HG03342 (cell line): ENCODE data around the gene AREG.

Experiments used
- ATAC-seq: cut with Tn5 transposase; IDR thresholded peaks from one replicate; pipeline ENCODE4 v1.9.1; 2021; ENCODE audit warnings: mild to moderate bottlenecking, moderate library complexity; ENCODE audit not compliant: unreplicated experiment

Gene AREG

DNA sequence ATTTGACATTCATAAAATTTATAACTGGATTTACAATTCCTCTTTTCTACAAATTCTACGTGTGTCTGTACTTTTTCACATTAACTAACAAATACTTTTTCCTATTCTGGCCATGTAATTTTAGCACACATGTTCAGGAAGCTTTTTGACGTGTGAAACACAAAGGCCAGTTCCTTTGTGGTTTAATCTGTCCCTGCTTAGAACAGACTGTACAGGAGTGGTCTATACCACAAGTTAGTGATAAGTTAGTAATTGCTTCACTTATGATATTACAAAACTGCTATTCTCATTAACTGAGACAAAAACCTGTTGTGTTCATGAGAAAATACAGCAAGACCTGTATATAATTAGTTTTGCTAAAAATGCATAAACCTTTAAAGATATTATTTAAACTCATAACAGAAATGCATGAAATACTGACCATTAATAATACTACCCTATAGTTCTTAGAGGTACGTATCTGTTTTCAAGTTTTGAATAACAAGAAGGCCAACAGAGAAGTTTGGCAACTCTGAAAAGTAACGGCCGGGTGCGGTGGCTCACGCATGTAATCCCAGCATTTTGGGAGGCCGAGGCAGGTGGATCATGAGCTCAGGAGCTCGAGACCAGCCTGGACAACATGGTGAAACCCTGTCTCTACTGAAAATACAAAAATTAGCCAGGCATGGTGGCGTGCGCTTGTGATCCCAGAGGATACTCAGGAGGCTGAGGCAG is 13.7 kb upstream of the AREG start:
- ATAC-seq: peak; percentile 52

DNA sequence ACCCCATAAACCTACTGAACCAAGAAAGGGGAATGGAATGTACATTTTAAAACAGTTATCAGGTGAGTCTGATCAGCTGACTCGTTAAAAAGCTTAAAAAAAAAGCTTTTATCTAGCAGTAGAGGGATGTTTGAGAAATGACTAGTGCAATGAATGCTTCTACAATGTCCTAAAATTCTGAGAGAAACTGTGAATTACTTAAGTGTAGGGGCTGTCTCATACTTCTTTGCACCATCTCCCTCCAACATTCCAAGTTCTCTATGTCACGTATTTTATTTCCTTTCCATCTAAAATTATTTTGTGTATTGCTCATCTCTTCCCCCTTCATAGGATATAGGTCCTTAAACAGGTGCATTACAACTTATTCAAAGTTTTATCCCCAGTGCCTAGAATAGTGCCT is 11.9 kb upstream of the AREG start:
- ATAC-seq: no peak

DNA sequence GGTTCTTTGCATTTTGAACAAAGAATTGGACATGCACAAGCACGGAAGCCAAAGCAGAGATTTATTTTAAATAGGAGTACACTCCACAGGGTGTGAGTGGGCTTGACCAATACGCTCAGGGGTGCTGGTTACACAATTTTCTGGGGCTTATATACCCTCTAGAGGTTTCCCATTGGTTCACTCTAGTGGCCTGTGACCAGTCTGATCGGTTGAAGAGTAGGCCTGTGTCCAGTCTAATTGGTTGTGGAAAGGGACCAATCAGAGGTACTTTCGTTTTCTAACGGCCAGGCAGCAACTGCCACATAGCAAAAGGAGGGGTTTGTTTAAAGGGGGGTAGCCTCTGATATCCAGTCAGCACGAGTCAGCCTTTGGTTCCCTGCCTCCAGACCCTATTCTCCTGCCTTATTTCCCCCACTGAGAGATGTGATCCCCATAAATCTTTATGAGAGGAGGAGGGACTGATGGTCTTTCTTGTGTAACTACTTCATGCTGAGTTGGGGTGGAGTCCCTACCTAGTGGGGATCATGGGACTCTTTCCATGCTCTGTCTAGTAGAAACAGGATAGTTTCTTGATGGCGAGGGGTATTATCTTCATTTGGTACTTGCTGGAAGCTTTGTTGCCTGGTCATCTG is 11.3 kb upstream of the AREG start:
- no peak for ATAC-seq

- no peak for ATAC-seq
Observed at GRCh38 chr4:74435296-74435695, 9.6 kb upstream of the AREG start.

GRCh38 chr4:74437866-74438265 is 7.1 kb upstream of the AREG start:
- ATAC-seq: no peak

- ATAC-seq: no peak
Observed at GRCh38 chr4:74438661-74439060, 6.3 kb upstream of the AREG start.

DNA sequence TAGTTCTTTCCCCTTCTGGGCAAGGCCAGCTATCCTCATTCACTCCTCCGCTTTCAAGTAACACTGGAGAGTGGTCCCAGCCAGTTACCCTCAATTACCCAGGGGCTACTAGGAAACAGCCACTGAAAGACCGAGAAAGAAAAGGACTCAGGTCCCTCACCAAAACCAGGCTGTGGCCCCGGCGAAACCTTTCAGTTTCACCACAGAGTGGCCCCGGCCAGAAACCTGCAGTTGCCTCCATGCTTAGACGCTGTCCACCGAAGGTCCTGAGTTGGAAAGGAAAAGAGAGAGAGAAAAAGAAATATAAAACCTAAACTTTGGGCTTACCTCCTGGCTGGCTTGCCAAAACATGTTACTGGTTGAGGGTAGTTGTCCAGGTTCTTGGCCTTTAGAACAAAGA is 5.0 kb upstream of the AREG start:
- ATAC-seq: no peak

GRCh38 chr4:74440356-74440755 is 4.6 kb upstream of the AREG start:
- no peak for ATAC-seq

GRCh38 chr4:74441744-74442143 is 3.2 kb upstream of the AREG start:
- ATAC-seq: no peak

GRCh38 chr4:74446193-74446868 is 1.4 kb downstream of the AREG start:
- no peak for ATAC-seq

DNA sequence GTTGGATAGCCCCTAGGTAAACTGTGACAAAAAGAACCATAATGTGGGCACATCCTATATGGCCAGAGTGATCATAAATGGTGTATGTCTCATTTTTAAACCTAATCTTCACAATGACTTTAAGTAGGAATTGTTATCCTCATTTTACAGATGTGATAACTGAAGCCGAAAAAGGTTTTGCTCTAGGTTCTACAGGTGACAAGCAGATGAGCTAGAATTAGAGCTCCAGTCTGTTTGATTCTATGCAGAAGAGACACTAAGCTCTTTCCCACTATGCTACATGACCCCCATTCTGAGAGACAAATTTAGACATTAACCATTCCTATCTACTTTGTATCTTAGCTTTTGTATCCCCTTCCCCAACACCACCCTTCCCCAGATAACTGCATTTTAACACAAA is 2.0 kb downstream of the AREG start:
- no peak for ATAC-seq

GRCh38 chr4:74447636-74448233 is 2.8 kb downstream of the AREG start:
- ATAC-seq: no peak

GRCh38 chr4:74449571-74450297 is 4.8 kb downstream of the AREG start:
- no peak for ATAC-seq

GRCh38 chr4:74450298-74450683 is 5.4 kb downstream of the AREG start:
- no peak for ATAC-seq

DNA sequence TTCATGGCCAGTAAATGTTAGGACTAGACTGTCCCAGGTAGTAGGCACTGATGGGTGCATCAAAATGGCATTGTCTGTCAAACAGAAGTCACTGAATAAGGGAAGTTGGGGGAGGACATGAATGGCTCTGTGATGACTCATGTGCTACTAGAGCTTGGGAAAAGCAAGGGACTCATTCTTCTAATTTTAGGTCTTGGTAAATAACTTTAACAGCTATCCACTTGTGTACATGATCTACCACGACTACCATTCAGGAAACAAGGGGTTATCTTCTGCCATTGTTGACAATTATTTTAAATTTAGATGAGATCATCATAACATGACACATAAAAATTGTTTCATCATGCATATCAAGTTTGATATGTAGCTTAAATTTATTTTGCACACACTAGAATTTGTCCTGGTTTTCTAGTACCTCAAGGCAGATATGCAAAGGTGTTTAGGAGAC is 6.3 kb downstream of the AREG start:
- no peak for ATAC-seq

DNA sequence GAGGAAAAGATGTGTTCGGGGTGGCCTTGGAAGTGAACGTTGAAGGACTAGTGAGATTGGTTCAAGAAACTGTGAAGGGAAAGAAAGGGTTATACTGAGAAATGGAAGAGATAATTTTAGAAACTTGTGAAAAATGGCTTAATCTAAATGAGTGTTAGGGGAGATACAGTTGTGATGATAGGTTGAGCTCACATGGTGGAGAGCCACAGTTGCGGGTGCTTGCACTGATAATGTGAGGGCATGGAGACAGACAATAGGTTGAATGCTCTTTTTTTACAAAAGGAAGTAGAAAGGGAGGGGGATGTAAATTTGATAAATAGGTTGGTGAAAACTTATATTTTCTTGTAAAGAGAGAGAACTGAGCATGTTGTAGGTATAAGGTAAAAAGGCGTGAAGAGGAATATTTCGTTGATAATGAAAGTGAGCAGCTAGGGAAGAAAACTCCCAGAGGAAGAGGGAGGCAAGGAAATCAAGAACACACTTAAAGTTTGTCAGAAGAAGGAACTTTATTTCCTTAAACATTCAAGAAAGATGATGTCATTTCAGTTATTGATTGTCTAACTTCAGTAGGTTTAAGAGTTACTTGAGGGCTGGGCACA is 8.2 kb downstream of the AREG start:
- ATAC-seq: no peak

GRCh38 chr4:74453829-74454742 is 9.2 kb downstream of the AREG start:
- no peak for ATAC-seq

DNA sequence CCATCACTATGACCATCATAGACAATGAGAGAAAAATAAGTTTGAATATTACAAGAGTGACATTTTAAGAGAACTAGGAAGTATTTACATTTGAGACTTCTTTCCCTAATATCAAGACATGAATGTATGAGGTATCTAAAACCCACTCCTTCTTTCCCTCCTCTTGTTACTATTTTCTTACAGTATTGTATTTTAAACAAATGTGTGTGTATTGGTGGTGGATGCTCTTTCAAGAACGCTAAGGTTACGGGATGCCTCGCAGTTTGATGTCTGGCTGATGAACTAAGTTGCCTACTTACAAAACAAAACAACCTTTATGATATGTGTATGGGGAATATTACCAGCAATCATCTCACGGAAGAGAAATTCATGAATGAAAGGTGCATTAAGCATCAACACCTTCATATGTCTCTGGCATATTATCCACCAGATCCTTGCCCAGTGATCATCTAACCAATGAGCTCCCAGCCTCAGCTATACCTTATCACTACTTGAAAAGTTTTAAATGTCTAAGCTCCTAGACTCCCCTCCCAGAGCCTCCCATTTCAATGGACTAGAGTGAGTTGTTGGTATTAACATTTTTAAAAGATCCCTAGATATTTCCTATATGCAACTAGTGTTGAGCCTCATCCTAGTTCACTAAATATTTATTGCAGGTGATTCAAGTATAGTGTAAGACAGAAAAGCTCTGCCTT is 10.6 kb downstream of the AREG start:
- ATAC-seq: no peak
